ENCODE measurements around the gene SH3RF2.

Gene SH3RF2

DNA sequence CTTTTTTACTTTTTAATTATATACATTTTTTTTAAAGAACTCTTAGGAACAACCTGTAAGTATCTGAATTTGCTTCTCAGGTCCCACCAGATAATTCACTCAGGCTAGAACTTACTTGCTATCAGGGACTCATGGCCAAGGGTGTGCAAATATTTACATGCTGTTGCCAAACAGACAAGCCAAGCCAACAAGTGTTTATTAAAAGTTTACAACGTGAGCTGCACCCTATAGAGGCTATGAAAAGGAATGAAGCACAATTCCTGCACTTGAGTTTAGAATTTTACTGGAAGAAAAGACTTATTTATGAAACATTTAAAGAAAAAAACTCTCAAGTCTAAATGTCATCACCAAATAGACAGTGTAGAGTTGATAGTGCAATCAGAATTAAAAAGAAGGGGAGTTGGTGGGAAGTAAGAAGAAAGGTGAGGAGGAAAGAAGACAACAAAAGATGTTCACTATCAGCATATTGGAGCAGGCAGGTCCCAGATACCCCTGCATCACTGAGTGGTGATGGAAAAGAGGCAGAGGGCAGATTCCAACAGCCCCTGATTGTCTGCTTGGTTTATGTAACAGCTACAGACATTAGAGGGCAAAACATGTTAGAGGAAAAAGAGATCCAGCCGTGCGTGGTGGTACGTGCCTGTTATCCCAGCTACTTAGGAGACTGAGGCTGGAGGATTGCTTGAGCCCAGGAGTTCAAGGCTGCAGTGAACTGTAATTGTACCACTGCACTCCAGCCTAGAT lies 32.8 kb downstream of the SH3RF2 start:
- H3K4me1 ChIP-seq (ENCODE audit: insufficient read depth, low read length) = no peaks in the 10 kb centered on the region
- H3K27me3 ChIP-seq (ENCODE audit: insufficient read depth, low read length) = no peaks in the 10 kb centered on the region
- 90% methylated on average over 4 of the region's 4 CpGs for WGBS
- H3K9ac ChIP-seq (ENCODE audit: low read depth, low read length) = no peak overlapping the region
- H3K36me3 ChIP-seq (ENCODE audit: insufficient read depth, low read length) = no peaks in the 10 kb centered on the region
- H3K27ac ChIP-seq (ENCODE audit: low read depth, low read length) = no peak overlapping the region
- no peaks in the 10 kb centered on the region for H3K9me3 ChIP-seq (ENCODE audit: insufficient read depth, low read depth, low read length)
- no peak overlapping the region for H3K4me3 ChIP-seq (ENCODE audit: low read length)

GRCh38 chr5:145969714-145970092 lies 33.3 kb downstream of the SH3RF2 start:
- Histone ChIP-seq H3K9me3 (ENCODE audit: insufficient read depth, low read depth, low read length) (no peaks in the 10 kb centered on the region), H3K4me1 (ENCODE audit: insufficient read depth, low read length) (no peaks in the 10 kb centered on the region), H3K36me3 (ENCODE audit: insufficient read depth, low read length) (no peaks in the 10 kb centered on the region), H3K27me3 (ENCODE audit: insufficient read depth, low read length) (no peaks in the 10 kb centered on the region), H3K4me3 (ENCODE audit: low read length) (no peak overlapping the region), H3K27ac (ENCODE audit: low read depth, low read length) (no peak overlapping the region), H3K9ac (ENCODE audit: low read depth, low read length) (no peak overlapping the region)
- 91% methylated on average over 1 of the region's 2 CpGs for WGBS

GRCh38 chr5:145971108-145971507 lies 34.7 kb downstream of the SH3RF2 start:
- H3K27me3 ChIP-seq (ENCODE audit: insufficient read depth, low read length) = no peaks in the 10 kb centered on the region
- H3K4me1 ChIP-seq (ENCODE audit: insufficient read depth, low read length) = 0 out of 2 replicates have a peak, but pooled peaks cover 1% of the 10 kb centered on the region
- 94% methylated on average over 2 of the region's 2 CpGs for WGBS
- no peaks in the 10 kb centered on the region for H3K9me3 ChIP-seq (ENCODE audit: insufficient read depth, low read depth, low read length)
- no peak overlapping the region for H3K9ac ChIP-seq (ENCODE audit: low read depth, low read length)
- no peak overlapping the region for H3K4me3 ChIP-seq (ENCODE audit: low read length)
- no peak overlapping the region for H3K27ac ChIP-seq (ENCODE audit: low read depth, low read length)
- no peaks in the 10 kb centered on the region for H3K36me3 ChIP-seq (ENCODE audit: insufficient read depth, low read length)

DNA sequence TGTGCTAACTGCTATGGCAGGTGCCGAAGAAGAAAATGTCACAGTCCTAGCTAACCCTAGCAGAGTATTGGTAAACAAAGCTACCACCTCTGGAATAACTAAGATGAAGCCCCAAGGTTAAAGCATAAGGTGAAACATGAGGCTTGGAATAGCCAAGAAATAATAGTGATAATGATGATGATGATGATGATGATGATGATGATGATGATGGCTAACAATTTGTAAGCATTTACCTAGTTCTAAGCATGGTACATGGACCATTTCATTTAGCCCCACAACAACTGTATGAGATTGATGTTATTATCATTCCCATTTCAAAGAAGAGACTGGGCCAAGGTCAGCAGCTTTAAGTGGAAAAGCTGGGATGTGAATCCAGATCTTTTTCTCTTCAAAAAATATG lies 35.3 kb downstream of the SH3RF2 start:
- Histone ChIP-seq H3K9me3 (ENCODE audit: insufficient read depth, low read depth, low read length) (no peaks in the 10 kb centered on the region), H3K27ac (ENCODE audit: low read depth, low read length) (no peak overlapping the region), H3K9ac (ENCODE audit: low read depth, low read length) (no peak overlapping the region), H3K36me3 (ENCODE audit: insufficient read depth, low read length) (no peaks in the 10 kb centered on the region), H3K4me1 (ENCODE audit: insufficient read depth, low read length) (0 out of 2 replicates have a peak, but pooled peaks cover 6% of the 10 kb centered on the region), H3K4me3 (ENCODE audit: low read length) (no peak overlapping the region), H3K27me3 (ENCODE audit: insufficient read depth, low read length) (no peaks in the 10 kb centered on the region)
- WGBS = 94% methylated on average over 1 of the region's 1 CpG

- H3K4me3 ChIP-seq (ENCODE audit: low read length) = no peak overlapping the region
- no peak overlapping the region for H3K27ac ChIP-seq (ENCODE audit: low read depth, low read length)
- no peaks in the 10 kb centered on the region for H3K27me3 ChIP-seq (ENCODE audit: insufficient read depth, low read length)
- peaks cover 9% of the 10 kb centered on the region; the same call in 1 of the 2 replicates for H3K4me1 ChIP-seq (ENCODE audit: insufficient read depth, low read length)
- H3K9me3 ChIP-seq (ENCODE audit: insufficient read depth, low read depth, low read length) = no peaks in the 10 kb centered on the region
- no peak overlapping the region for H3K9ac ChIP-seq (ENCODE audit: low read depth, low read length)
- H3K36me3 ChIP-seq (ENCODE audit: insufficient read depth, low read length) = no peaks in the 10 kb centered on the region
- WGBS = 91% methylated on average over 3 of the region's 3 CpGs
Observed at GRCh38 chr5:145975001-145975360, 38.6 kb downstream of the SH3RF2 start.

DNA sequence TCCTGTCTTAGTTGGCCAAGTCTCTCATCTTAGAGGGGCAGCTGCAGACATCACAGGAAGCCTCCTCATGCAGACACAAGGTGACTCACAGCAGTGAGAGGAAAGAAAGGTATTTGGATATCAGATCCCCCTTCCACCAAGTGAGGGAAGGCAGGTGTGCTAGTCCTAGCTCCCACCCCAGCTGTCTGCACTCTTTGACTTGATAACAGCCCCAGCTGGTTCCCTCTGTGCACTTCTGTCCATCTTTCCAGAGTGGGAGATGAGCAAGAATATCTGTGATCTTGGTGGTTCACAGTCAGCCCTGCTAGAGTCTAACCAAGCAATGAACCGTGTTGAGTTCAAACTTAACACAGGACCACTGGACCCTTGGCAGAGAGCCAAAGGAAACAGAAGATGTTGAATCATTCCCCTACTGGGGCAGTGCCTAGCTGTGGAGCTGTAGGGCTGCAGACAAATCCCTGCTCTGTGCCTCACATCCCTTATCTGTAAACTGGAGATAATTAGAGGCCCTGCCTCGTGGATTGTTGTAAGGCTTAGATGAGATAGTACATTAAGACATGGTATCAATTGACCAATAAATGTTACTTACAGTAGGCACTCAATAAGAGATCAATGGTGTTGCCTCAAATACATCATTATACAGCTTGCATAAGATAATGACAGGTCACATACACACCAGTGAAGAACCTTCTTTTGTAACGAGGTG lies 39.1 kb downstream of the SH3RF2 start:
- H3K9me3 ChIP-seq (ENCODE audit: insufficient read depth, low read depth, low read length) = no peaks in the 10 kb centered on the region
- no peaks in the 10 kb centered on the region for H3K27me3 ChIP-seq (ENCODE audit: insufficient read depth, low read length)
- H3K4me1 ChIP-seq (ENCODE audit: insufficient read depth, low read length) = peaks cover 9% of the 10 kb centered on the region; the same call in 1 of the 2 replicates
- no peak overlapping the region for H3K9ac ChIP-seq (ENCODE audit: low read depth, low read length)
- H3K27ac ChIP-seq (ENCODE audit: low read depth, low read length) = no peak overlapping the region
- 97% methylated on average over 1 of the region's 3 CpGs for WGBS
- no peak overlapping the region for H3K4me3 ChIP-seq (ENCODE audit: low read length)
- no peaks in the 10 kb centered on the region for H3K36me3 ChIP-seq (ENCODE audit: insufficient read depth, low read length)

DNA sequence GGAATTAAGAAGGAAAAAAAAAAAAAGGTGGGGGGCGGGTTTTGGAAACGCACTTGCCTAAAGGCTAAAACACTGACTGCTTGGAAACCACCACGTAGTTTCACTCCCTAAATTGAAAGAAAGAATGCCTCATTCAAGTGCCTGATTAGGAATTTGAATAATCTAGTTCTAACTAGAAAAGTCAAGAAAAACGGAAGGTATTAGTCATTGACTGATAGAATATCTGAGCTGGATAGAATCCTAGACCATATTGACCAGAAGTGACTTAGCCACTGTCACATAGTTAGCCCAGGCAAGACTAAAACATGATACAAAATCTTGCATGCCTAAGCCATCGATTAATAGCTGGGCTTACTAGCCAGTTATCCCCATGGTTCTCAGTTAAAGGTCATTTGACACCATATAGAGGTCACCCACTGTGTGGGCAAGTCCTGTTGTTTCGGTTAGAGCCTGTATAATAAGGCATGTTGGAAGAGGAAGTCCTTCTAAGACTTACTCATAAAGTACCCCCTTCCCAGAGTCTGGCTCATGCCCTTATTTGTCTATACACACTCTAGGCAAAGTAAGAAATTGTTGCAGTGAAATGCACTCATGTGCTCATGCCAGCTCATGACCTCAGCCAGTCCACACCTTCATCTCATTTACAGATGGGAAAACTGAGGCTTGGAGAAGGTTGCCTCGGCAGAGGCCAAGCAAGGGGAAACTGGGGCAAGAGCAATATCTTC lies 40.2 kb downstream of the SH3RF2 start:
- Histone ChIP-seq H3K27ac (ENCODE audit: low read depth, low read length) (no peak overlapping the region), H3K4me3 (ENCODE audit: low read length) (no peak overlapping the region), H3K27me3 (ENCODE audit: insufficient read depth, low read length) (no peaks in the 10 kb centered on the region), H3K9ac (ENCODE audit: low read depth, low read length) (no peak overlapping the region), H3K9me3 (ENCODE audit: insufficient read depth, low read depth, low read length) (no peaks in the 10 kb centered on the region), H3K36me3 (ENCODE audit: insufficient read depth, low read length) (no peaks in the 10 kb centered on the region), H3K4me1 (ENCODE audit: insufficient read depth, low read length) (peaks cover 9% of the 10 kb centered on the region; the same call in 1 of the 2 replicates)
- 92% methylated on average over 6 of the region's 7 CpGs for WGBS

DNA sequence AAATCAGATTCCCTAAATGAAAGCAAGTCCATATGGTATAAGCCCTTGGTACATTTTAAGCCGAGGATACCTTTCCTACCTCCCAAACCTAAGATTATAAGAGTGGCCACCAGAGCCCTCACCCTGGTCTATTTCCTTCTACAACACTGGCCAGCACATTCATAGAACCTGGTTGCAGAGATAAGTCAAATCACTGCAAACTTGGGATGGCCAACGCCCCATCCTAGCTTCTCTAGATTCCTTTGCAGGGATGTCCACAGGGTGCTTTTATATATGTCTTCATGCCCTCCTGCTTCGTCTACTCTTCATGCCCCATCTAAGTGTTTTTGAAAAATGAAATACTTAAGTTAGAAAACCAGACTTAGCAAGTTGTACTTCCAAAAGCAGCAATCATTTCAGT lies 41.8 kb downstream of the SH3RF2 start:
- Histone ChIP-seq H3K36me3 (ENCODE audit: insufficient read depth, low read length) (no peaks in the 10 kb centered on the region), H3K9ac (ENCODE audit: low read depth, low read length) (no peak overlapping the region), H3K4me3 (ENCODE audit: low read length) (no peak overlapping the region), H3K27ac (ENCODE audit: low read depth, low read length) (no peak overlapping the region), H3K9me3 (ENCODE audit: insufficient read depth, low read depth, low read length) (no peaks in the 10 kb centered on the region), H3K4me1 (ENCODE audit: insufficient read depth, low read length) (peaks cover 12% of the 10 kb centered on the region; the same call in 1 of the 2 replicates), H3K27me3 (ENCODE audit: insufficient read depth, low read length) (no peaks in the 10 kb centered on the region)
- WGBS = 84% methylated on average over 3 of the region's 3 CpGs

DNA sequence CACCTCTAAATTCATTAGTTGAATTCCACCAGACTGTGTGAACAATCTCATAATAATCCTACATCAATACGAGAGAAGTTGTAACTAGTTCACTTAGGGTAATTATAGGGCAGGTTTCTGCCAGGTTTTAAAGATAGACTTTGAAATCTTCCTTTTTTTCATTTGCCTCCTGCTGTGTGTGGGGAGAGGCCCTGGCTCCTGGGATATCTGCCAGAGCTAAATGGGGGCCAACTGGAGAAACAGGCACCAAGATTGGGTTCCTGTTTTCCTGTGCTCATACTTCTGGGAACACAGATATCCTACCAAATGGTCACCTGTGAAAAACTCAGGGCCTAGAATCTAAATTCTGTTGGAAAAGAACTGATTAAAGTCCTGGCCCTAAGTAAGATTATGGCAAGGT lies 42.3 kb downstream of the SH3RF2 start:
- peaks cover 12% of the 10 kb centered on the region; the same call in 1 of the 2 replicates for H3K4me1 ChIP-seq (ENCODE audit: insufficient read depth, low read length)
- H3K9ac ChIP-seq (ENCODE audit: low read depth, low read length) = no peak overlapping the region
- no peaks in the 10 kb centered on the region for H3K9me3 ChIP-seq (ENCODE audit: insufficient read depth, low read depth, low read length)
- H3K36me3 ChIP-seq (ENCODE audit: insufficient read depth, low read length) = no peaks in the 10 kb centered on the region
- no peaks in the 10 kb centered on the region for H3K27me3 ChIP-seq (ENCODE audit: insufficient read depth, low read length)
- H3K4me3 ChIP-seq (ENCODE audit: low read length) = no peak overlapping the region
- WGBS = no CpG with 5 or more reads among the region's 1 CpG
- no peak overlapping the region; the same call in 1 of the 2 replicates for H3K27ac ChIP-seq (ENCODE audit: low read depth, low read length)

DNA sequence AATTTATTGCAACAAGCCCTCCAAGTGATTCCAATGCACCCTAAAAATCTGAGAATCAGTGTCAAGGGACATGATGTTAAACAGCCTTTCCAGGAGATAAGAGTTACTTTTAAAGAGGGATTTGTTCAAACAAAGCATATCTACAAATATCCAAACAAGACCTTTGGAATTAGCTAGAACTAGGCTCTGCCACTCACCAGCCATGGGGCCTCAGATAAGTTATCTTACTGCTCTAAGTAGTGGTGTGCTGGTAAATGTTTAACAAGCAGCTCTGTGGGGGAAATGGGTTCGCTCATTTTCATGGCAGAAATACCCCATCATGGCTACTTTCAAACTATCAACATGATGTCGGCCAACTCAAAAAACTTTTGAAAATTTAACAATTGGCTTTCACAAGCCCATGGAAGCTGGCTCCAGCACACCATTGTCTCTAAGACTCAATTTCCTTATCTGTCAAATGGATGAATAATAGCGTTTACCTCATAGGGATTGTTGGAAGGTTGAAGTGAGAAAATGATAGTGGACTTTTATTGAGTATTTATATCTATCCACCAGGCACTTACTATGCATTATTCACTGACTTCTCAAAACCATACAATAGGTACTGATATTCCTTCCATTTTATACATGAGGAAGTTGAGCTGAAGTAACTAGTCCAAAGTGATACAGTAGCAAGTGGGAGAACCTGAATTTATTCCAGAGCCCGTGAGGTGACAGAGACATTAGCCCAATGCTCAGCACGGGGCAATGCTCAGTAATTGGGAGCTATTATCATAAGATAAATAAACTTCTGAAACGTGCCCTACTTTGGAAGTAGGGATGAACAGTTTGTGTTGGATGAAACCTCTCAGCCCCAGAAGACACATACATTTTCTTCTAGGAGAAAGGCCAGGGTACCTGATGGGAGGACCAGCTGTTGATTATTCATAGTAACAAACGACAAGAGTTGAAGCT lies 43.2 kb downstream of the SH3RF2 start:
- no peak overlapping the region for H3K9ac ChIP-seq (ENCODE audit: low read depth, low read length)
- no peaks in the 10 kb centered on the region for H3K9me3 ChIP-seq (ENCODE audit: insufficient read depth, low read depth, low read length)
- no peaks in the 10 kb centered on the region for H3K36me3 ChIP-seq (ENCODE audit: insufficient read depth, low read length)
- peaks cover 12% of the 10 kb centered on the region; the same call in 1 of the 2 replicates for H3K4me1 ChIP-seq (ENCODE audit: insufficient read depth, low read length)
- no peak overlapping the region for H3K4me3 ChIP-seq (ENCODE audit: low read length)
- no peak overlapping the region; the same call in 1 of the 2 replicates for H3K27ac ChIP-seq (ENCODE audit: low read depth, low read length)
- 89% methylated on average over 5 of the region's 7 CpGs for WGBS
- H3K27me3 ChIP-seq (ENCODE audit: insufficient read depth, low read length) = no peaks in the 10 kb centered on the region

Measured in HUES64 (cell line).